Stimulated activated CD4-positive, alpha-beta T cell treated with anti-CD3 and anti-CD28 coated beads, Interleukin-15, amount 100 ng/mL, for 24 hours (primary cell): ENCODE data around the gene KAT8.
"Not testable (repeated sequence)": the region's sequence is repeated elsewhere in the genome, so short reads cannot be mapped to it uniquely, and the experiment has no call there.

ENCODE experiments used
- DNase-seq: peaks from one replicate; pipeline ENCODE4 v3.0.0-alpha.2; 2020

The KAT8 gene

DNA sequence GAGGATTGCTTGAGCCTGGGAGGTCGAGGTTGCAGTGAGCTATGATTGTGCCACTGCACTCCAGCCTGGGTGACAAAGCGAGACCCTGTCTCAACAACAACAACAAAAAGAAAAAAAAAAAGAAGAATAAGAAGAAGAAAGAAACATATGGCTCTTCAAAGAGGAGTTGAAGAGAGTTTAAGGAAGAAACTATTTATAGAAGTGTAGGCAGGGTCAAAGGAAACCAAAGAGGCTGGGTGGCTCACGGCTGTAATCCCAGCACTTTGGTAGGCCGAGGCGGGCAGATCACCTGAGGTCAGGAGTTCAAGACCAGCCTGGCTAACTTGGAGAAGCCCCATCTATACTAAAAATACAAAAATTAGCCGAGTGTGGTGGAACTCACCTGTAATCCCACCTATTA is 33.5 kb downstream of the KAT8 start:
- DNase-seq, result not testable (repeated sequence)

DNA sequence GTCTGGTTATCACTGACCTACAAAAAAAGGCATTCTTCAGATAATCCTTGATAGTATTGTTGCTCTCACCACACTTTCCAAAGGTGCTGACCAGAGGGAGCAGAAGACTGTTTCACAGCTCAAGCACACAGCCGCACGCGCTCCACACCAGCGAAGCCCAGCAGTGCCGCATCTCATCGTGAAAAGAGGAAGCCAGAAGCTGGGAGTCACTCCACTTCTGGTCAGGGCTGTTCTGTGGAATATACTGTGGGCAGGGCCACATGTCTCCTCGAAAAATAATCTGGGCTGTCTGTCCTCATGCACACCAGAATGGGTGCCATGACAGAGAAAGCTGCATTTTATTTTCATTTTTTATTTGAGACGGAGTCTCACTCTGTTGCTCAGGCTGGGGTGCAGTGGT is 39.7 kb downstream of the KAT8 start:
- DNase-seq, result no peak

DNA sequence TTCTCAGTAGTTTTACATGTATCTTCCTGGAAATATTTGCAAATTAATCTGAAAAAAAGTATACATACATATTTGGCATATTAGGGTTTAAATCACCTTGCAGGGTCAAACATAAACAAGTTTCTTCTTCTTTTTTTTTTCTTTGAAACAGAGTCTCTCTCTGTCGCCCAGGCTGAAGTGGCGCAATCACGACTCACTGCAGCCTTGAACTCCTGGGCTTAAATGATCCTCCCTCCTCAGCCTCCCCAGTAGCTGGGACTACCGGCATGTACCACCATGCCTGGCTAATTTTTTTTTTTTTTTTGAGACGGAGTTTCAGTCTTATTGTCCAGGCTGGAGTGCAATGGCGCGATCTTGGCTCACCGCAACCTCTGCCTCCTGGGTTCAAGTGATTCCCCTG is 49.9 kb downstream of the KAT8 start:
- DNase-seq, result no peak

DNA sequence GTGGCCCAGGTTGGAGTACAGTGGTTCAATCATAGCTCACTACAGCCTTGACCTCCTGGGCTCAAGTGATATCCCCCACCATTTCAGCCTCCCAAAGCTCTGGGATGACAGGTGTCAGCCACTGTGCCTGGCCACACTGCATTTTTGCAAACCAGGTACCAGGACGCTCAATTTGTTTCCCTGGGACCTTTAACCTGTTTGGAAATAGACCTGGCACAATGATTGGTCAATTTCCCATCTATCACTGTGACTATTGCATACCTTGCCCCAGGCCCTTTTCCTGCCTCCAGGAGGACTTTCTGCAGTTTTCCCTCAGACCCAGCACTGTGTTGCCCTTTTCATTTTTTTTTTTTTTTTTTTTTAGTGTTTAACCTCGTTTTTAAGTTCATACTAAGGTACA is 51.4 kb downstream of the KAT8 start:
- no peak for DNase-seq

DNA sequence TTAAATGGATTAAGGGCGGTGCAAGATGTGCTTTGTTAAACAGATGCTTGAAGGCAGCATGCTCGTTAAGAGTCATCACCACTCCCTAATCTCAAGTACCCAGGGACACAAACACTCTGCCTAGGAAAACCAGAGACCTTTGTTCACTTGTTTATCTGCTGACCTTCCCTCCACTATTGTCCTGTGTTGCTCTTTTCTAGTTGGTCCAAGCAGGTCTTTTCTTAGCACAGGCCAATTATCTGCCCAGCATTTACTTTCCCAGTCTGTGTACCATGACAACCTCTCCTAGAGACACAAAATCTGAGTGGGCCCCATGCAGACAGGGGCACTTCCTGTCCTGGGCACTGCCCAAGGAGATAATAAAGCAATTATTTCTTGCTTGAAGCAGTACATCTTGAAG is 52.6 kb downstream of the KAT8 start:
- not testable (repeated sequence) for DNase-seq

DNA sequence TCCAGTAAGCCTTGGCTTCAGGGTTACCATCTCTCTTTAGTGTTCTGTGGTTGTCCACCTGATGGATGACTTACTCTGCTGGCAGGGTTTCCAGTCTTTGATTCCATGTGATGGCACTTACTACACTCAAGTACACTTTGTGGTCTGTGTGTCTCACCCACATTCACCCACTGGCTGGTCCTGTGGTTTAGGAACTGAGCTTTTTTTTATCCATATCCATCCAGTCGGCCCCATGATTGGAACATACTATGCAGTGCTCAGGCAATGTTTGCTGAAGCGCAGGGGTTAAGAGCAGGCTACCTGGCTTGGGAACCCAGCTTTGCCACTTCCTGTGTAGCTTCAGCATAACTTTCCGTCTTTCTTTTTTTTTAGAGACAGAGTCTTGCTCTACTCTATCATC is 59.7 kb downstream of the KAT8 start:
- peak; percentile 63 for DNase-seq

DNA sequence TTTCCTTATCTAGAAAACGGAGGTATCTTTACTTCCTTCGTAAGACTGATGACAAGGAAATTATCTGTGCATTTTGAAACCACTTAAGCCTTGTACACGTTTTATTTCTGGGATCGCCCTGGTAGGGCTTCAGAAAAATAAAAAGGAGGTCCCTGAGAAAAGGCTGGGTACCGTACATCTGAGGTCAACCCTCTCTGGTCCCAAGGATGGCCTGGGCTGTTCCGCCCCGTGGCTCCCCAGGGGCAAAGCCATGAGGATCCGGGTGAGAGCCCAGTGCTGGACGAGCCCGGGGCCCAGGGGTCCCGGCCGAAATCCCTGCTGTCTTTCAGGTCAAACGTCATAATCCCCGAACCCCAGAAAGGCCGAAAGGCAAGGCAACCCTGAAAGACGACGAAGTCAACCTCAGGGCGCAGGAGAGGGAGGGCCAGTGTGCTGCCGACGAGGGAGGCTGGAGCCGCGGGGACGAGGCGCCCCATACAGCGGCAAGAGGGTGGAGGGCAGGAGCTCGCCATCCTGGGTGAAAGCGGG is 61.8 kb downstream of the KAT8 start:
- DNase-seq, result no peak

DNA sequence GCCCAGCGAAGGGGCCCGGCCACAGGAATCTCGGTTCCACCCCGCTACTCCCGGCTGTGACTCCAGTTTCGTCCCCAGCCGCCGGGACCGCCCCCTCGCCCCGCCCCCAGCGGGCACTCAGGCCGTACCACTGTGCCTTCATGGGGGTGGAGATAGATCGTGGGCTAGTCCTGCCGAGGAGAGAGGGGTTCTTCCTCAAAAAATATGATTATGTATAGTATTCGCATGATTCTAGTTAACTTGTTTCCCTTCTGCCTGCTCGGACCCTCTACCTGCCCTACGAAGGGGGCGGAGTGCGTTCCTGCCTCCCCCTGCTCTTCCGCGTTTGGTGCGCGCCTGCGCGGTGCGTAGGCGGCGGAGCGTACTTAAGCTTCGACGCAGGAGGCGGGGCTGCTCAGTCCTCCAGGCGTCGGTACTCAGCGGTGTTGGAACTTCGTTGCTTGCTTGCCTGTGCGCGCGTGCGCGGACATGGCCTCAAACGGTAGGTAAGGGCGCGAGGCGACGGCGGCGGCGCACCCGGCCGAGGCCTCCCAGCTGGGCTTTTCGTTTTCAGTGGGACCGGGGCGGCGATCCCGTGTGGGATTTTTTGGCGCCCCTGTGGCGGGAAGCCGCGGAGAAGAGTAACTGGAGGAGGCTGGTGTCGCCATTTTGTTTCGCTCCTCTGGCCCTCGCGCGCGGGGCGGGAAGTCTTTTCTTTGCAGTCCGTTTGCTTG is 62.4 kb downstream of the KAT8 start, which contains the start of gene FUS:
FUS (plus strand) TSS at position 393 of the 713 bp plus-strand sequence; CDS start at position 469, 76 bp downstream.
- peak; percentile 92 for DNase-seq
